Calu3 (cell line): ENCODE data around the gene TYSND1. TPM values are rescaled to one million over a fixed set of nuclear protein-coding genes. Genes with fewer than 3 reads are reported as not detected.

ENCODE experiments used
- BruUV-seq: library from RNA; stranded (reverse); fragments of 400-500 nt; replicated peaks from 2 replicates; lab custom pipeline; 2021; lab: Mats Ljungman, UMichigan
- CTCF ChIA-PET: fragments of 300-600 bp; sonication (Branson Sonifier 250); formaldehyde crosslinking; loops from one replicate; lab custom pipeline; 2022; ENCODE audit warnings: antibody characterized with exemption; lab: Charles Lee
- DNase-seq: peaks from one replicate; pipeline ENCODE4 v3.0.0; 2022
- H3K27ac Mint-ChIP-seq: one replicate; pipeline ENCODE4 v1.8.0; 2022; ENCODE audit warnings: mixed read lengths; ENCODE audit not compliant: unreplicated experiment
- H3K27me3 Mint-ChIP-seq: one replicate; pipeline ENCODE4 v1.8.0; 2022; ENCODE audit warnings: mixed read lengths; ENCODE audit not compliant: unreplicated experiment
- H3K36me3 Mint-ChIP-seq: one replicate; pipeline ENCODE4 v1.8.0; 2022; ENCODE audit warnings: mild to moderate bottlenecking, moderate library complexity, mixed read lengths; ENCODE audit not compliant: insufficient read depth, unreplicated experiment
- H3K4me1 Mint-ChIP-seq: one replicate; pipeline ENCODE4 v1.8.0; 2022; ENCODE audit warnings: mild to moderate bottlenecking, low read depth, mixed read lengths; ENCODE audit not compliant: unreplicated experiment
- H3K4me3 Mint-ChIP-seq: one replicate; pipeline ENCODE4 v1.8.0; 2022; ENCODE audit warnings: mild to moderate bottlenecking, low read depth, moderate library complexity, mixed read lengths; ENCODE audit not compliant: unreplicated experiment
- H3K9me3 Mint-ChIP-seq: one replicate; pipeline ENCODE4 v1.8.0; 2022; ENCODE audit warnings: low read depth, mixed read lengths; ENCODE audit not compliant: unreplicated experiment
- intact Hi-C: fragments of 100-400 bp; cut with micrococcal nuclease; formaldehyde crosslinking; loops from one replicate; pipeline ENCODE4 v1.10.0; 2022; ENCODE audit not compliant: unreplicated experiment
- total RNA-seq: library from RNA; stranded (reverse); gene quantifications from 2 replicates; pipeline ENCODE4 v1.2.3, GENCODE V29; 2022
- TF ChIP-seq, protein P1 (sequence below): fragments of 200-600 bp; IDR thresholded peaks from one replicate; pipeline ENCODE4 v1.8.0; 2022; ENCODE audit warnings: antibody characterized with exemption; ENCODE audit not compliant: unreplicated experiment

The TYSND1 gene
- total RNA-seq, 1 experiment from 2014 or later: 21.4 TPM

DNA sequence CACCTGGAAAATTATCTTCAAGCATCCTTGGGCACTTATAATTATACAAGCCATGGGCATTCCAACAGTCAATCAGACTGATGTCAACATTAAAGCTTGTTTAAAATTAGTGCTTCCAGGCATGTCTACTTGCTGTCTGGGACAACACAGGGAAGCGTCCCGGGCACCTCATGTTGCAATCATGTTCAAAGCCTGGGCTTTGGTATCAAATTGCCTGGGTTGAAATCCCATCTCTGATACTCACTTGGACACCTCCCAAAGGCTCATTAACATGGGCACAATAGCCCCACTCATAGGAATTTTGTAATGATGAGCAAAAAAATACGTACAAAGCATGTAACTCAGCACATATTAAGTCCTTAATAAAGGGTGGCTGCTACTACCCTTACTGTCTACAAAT, 28.3 kb downstream of the TYSND1 start:
- intact Hi-C loops: no loop called here
- H3K9me3 Mint-ChIP-seq: no peaks in the 10 kb centered on the region
- H3K27ac Mint-ChIP-seq: no peak overlapping the region
- no peak for DNase-seq
- CTCF ChIA-PET: interaction anchor here (1.9 kb wide), 1 partner anchor 28 kb away, joined by 7 read pairs; the partner anchor contains the start of gene TYSND1
- H3K4me1 Mint-ChIP-seq: no peaks in the 10 kb centered on the region
- no TSS peak for BruUV-seq
- H3K27me3 Mint-ChIP-seq: no peaks in the 10 kb centered on the region
- H3K4me3 Mint-ChIP-seq: no peak overlapping the region
- TF ChIP-seq, protein P1, sequence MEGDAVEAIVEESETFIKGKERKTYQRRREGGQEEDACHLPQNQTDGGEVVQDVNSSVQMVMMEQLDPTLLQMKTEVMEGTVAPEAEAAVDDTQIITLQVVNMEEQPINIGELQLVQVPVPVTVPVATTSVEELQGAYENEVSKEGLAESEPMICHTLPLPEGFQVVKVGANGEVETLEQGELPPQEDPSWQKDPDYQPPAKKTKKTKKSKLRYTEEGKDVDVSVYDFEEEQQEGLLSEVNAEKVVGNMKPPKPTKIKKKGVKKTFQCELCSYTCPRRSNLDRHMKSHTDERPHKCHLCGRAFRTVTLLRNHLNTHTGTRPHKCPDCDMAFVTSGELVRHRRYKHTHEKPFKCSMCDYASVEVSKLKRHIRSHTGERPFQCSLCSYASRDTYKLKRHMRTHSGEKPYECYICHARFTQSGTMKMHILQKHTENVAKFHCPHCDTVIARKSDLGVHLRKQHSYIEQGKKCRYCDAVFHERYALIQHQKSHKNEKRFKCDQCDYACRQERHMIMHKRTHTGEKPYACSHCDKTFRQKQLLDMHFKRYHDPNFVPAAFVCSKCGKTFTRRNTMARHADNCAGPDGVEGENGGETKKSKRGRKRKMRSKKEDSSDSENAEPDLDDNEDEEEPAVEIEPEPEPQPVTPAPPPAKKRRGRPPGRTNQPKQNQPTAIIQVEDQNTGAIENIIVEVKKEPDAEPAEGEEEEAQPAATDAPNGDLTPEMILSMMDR: no peak
- peaks cover 18% of the 10 kb centered on the region for H3K36me3 Mint-ChIP-seq

DNA sequence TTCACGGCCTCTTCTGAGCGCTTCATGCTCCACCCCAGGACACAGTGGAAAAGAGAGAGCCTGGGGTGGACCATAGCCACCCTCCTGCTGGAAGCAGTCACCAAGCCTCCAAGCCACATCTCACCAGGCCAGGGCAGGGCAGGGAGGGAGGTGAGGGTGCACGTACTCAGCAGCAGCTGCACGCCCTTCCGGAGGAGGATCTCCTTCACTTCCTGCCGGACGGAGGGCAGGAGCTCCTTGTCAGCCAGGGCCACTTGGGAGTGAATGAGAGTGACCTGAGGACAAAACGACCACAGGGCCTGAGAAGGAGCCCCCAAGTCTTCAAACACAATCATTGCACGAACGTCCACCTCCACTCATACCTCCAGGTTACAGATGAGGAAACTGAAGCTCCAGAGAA, 28.9 kb downstream of the TYSND1 start:
- TF ChIP-seq, protein P1: no peak
- H3K27me3 Mint-ChIP-seq: no peaks in the 10 kb centered on the region
- intact Hi-C loops: no loop called here
- no peak overlapping the region for H3K27ac Mint-ChIP-seq
- no peaks in the 10 kb centered on the region for H3K4me1 Mint-ChIP-seq
- H3K36me3 Mint-ChIP-seq: peaks cover 14% of the 10 kb centered on the region
- BruUV-seq: no TSS peak
- CTCF ChIA-PET: interaction anchor here (0.6 to 1.9 kb wide), 2 partner anchors 18 to 29 kb away, joined by 3 to 7 read pairs; partner anchors contain the start of gene TYSND1
- H3K4me3 Mint-ChIP-seq: no peak overlapping the region
- no peak for DNase-seq
- H3K9me3 Mint-ChIP-seq: no peaks in the 10 kb centered on the region

DNA sequence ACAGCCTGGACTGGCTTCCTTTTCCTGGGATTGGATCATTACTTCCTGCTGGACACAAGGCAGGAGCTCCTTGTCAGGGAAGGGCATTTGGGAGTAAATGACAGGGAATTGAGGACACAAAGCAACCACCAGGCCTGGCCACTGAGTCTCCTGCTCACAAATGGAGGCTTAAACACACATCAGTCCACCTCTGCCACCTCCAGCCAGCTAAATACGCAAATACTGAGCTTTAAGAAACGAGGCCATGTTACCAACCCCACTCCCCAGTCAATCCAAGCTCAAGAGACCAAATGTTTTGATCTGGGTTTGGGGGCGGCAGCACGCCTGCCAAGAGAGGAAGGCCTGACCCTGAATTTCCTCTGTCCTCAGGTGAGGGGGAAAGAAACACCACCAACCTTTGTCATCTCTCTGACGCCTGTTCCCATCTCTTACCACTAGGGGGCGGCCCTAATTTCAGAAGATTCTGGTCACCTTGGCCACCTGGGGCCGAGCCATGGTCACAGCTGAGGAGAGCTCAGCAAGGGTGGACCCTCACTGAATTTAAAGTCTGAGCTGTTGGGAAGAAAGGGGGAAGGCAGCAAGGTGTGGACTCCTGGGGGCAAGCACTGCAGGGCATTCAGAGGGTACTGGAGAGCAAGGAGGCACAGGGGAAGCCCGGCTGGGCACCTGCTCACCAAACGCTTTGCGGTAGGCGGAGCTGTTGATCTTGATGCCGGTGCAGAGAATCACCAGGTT, 30.4 kb downstream of the TYSND1 start:
- Mint-ChIP-seq H3K27ac (no peak overlapping the region), H3K36me3 (peaks cover 25% of the 10 kb centered on the region), H3K4me1 (no peaks in the 10 kb centered on the region), H3K4me3 (no peak overlapping the region), H3K27me3 (no peaks in the 10 kb centered on the region), H3K9me3 (no peaks in the 10 kb centered on the region)
- peak; percentile 73 for DNase-seq
- CTCF ChIA-PET: interaction anchor here (0.6 to 2.6 kb wide), 7 partner anchors 16 to 271 kb away, joined by 3 to 33 read pairs (median 5); partner anchors contain the start of gene TYSND1
- intact Hi-C loops: no loop called here
- BruUV-seq: no TSS peak
- TF ChIP-seq, protein P1: peak; percentile 96

DNA sequence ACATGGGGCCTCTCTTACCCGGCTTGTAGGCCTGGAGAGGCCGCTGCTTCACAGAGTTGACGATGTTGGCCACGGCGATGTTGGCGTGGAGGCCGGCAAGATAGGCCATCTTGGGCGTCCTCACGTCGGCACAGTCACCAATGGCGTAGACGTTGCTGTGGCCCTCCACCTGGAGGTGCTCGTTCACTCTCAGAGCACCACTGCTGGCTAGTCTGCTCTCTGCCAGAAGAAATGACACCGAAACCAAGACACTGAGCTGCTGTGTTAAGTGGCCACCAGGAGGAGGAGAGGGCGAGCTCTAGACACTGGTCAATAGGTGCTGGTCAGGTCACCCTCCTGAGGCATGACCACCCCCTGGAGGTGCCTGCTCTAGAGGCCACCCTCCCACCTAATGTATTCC, 31.6 kb downstream of the TYSND1 start:
- DNase-seq: no peak
- TF ChIP-seq, protein P1: no peak
- CTCF ChIA-PET: interaction anchor here (0.9 to 2.6 kb wide), 4 partner anchors 9 to 250 kb away, joined by 3 to 33 read pairs (median 6); partner anchors contain the start of gene TYSND1
- no peaks in the 10 kb centered on the region for H3K9me3 Mint-ChIP-seq
- H3K27me3 Mint-ChIP-seq: no peaks in the 10 kb centered on the region
- H3K27ac Mint-ChIP-seq: no peak overlapping the region
- BruUV-seq: no TSS peak
- peaks cover 25% of the 10 kb centered on the region for H3K36me3 Mint-ChIP-seq
- H3K4me3 Mint-ChIP-seq: no peak overlapping the region
- intact Hi-C loops: no loop called here
- H3K4me1 Mint-ChIP-seq: no peaks in the 10 kb centered on the region
